Fibroblast of lung (primary cell): ENCODE results near the gene RNF180. TPM values are rescaled to one million over a fixed set of nuclear protein-coding genes. Genes with fewer than 3 reads are reported as not detected.

Experiments
- DNase-seq, 2 donors: peaks; one replicate each; pipeline versions ENCODE4 v3.0.0 to v3.0.0-alpha.2; 2010; ENCODE audit warnings: low read depth in 2 of 2
- H2AFZ ChIP-seq: 2 replicates; pipeline ENCODE4 v1.5.1; 2012; ENCODE audit warnings: low read length, control low read depth, inconsistent platforms
- H3K27ac ChIP-seq: 2 replicates; pipeline ENCODE4 v1.5.1; 2011; ENCODE audit warnings: low read length, control low read depth; ENCODE audit not compliant: insufficient read depth
- H3K27me3 ChIP-seq: 2 replicates; pipeline ENCODE4 v1.5.1; 2011; ENCODE audit warnings: mild to moderate bottlenecking, low read length; ENCODE audit not compliant: control insufficient read depth, insufficient read depth
- H3K36me3 ChIP-seq: 2 replicates; pipeline ENCODE4 v1.5.1; 2011; ENCODE audit warnings: low read length; ENCODE audit not compliant: control insufficient read depth, insufficient read depth
- H3K4me1 ChIP-seq: 2 replicates; pipeline ENCODE4 v1.5.1; 2011; ENCODE audit warnings: low read length; ENCODE audit not compliant: control insufficient read depth, insufficient read depth; ENCODE audit errors: extremely low read depth
- H3K4me2 ChIP-seq: 2 replicates; pipeline ENCODE4 v1.5.1; 2011; ENCODE audit warnings: low read length, control low read depth; ENCODE audit not compliant: insufficient read depth; ENCODE audit errors: extremely low read depth
- H3K4me3 ChIP-seq, 4 experiments: fragments of 200-600 bp in 1 of 4; sonication (generic) in 1 of 4; replicated peaks in 1 of 4; 2 replicates each; pipeline ENCODE4 v1.5.1; 2011 to 2016; ENCODE audit warnings: low read length in 4 of 4, low read depth in 3 of 4, mild to moderate bottlenecking in 3 of 4, control low read depth in 2 of 4, inconsistent platforms in 1 of 4, mixed read lengths in 1 of 4; ENCODE audit not compliant: insufficient read depth in 1 of 4; ENCODE audit errors: control extremely low read depth in 1 of 4
- H3K79me2 ChIP-seq: 2 replicates; pipeline ENCODE4 v1.5.1; 2012; ENCODE audit warnings: mild to moderate bottlenecking, low read length, inconsistent platforms; ENCODE audit not compliant: control insufficient read depth, insufficient read depth
- H3K9ac ChIP-seq: 2 replicates; pipeline ENCODE4 v1.5.1; 2011; ENCODE audit warnings: mild to moderate bottlenecking, low read length, control low read depth; ENCODE audit not compliant: insufficient read depth
- H3K9me3 ChIP-seq: 2 replicates; pipeline ENCODE4 v1.5.1; 2012; ENCODE audit warnings: low read depth, low read length; ENCODE audit not compliant: control insufficient read depth, insufficient read depth
- H4K20me1 ChIP-seq: 2 replicates; pipeline ENCODE4 v1.5.1; 2011; ENCODE audit warnings: low read length; ENCODE audit not compliant: control insufficient read depth, insufficient read depth; ENCODE audit errors: extremely low read depth
- EZH2 ChIP-seq: IDR thresholded peaks from 2 replicates; pipeline ENCODE4 v1.5.1; 2012; ENCODE audit warnings: low read length, control low read depth, mild to moderate bottlenecking; ENCODE audit errors: missing control alignments
- polyA plus RNA-seq, 2 donors: library from polyadenylated mRNA; depleted of rRNA in 1 of 2; stranded (reverse) in 1 of 2; unstranded in 1 of 2; fragments of >200 nt; gene quantifications; 2 replicates each; pipeline ENCODE4 v1.2.1, GENCODE V29; 2011 to 2012; ENCODE audit warnings: missing spikeins in 1 of 2
- total RNA-seq: library from RNA; depleted of rRNA; stranded (reverse); fragments of >200 nt; gene quantifications from 2 replicates; pipeline ENCODE4 v1.2.1, GENCODE V29; 2014
- TF ChIP-seq, protein P1 (sequence below), 2 donors: IDR thresholded peaks in 1 of 2; conservative IDR thresholded peaks in 1 of 2; 1 replicate in 1 of 2; 2 replicates in 1 of 2; pipeline ENCODE4 v1.5.1; 2011 to 2012; ENCODE audit warnings: low read length in 2 of 2, control low read depth in 1 of 2, inconsistent platforms in 1 of 2, low read depth in 1 of 2, mild to moderate bottlenecking in 1 of 2

The RNF180 gene
- total and polyA plus RNA-seq, 2 donors (not counting 1 experiment from before 2014, with no cell fraction given) = 2.3 to 2.6 TPM

DNA sequence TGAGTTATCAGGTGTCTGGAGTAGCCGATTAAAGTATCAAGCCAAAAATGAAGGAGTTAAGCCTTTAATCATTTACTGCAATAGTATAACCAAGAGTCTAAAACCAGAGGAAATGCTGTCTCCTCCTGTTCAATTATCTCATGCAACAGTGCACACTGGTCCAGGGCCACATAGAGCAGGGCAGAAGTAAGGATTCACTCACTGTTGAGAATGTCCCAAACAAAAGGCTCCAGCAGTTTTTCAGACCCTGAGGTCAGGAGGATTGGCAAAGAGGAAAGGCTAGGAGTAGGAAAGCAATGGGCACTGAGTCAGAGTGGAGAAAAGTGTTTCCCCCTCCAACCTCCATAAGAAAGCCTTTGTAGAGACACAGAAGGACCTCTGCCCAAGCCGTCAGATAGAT, 168.2 kb downstream of the RNF180 start:
- Histone ChIP-seq H3K27me3 (no peaks in the 10 kb centered on the region), H3K36me3 (no peaks in the 10 kb centered on the region), H3K4me3 (no peak overlapping the region), H3K9me3 (no peaks in the 10 kb centered on the region), H3K9ac (no peak overlapping the region), H3K27ac (no peak overlapping the region), H3K4me1 (no peaks in the 10 kb centered on the region), H3K4me2 (no peak overlapping the region), H2AFZ (no peak overlapping the region), H3K79me2 (no peaks in the 10 kb centered on the region), H4K20me1 (no peaks in the 10 kb centered on the region)
- TF ChIP-seq, protein P1, sequence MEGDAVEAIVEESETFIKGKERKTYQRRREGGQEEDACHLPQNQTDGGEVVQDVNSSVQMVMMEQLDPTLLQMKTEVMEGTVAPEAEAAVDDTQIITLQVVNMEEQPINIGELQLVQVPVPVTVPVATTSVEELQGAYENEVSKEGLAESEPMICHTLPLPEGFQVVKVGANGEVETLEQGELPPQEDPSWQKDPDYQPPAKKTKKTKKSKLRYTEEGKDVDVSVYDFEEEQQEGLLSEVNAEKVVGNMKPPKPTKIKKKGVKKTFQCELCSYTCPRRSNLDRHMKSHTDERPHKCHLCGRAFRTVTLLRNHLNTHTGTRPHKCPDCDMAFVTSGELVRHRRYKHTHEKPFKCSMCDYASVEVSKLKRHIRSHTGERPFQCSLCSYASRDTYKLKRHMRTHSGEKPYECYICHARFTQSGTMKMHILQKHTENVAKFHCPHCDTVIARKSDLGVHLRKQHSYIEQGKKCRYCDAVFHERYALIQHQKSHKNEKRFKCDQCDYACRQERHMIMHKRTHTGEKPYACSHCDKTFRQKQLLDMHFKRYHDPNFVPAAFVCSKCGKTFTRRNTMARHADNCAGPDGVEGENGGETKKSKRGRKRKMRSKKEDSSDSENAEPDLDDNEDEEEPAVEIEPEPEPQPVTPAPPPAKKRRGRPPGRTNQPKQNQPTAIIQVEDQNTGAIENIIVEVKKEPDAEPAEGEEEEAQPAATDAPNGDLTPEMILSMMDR (conservative IDR thresholded peaks at IDR 0.05 in 1 of 2, IDR thresholded peaks at IDR 0.05 in 1 of 2; ENCODE audit: low read depth in 1 of 2, low read length in 2 of 2) = no peak
- no peak for TF ChIP-seq EZH2
- no peak for DNase-seq

DNA sequence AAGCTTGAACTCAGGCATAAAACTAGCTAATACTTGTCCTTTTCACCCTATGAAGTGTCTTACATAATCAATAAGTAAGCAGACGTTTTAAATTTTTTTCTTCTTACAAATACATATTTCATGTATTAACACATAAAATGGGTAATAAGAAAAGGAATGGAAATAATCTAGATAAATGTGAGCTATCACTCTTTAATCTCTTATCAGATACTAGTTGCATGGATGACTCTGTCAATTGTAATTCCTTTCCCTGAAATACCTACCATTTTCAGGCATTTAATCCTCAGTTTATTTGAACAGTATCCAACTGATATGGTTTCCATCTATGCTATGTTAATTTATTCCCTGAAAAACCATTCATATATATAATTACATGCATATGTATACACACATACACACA, 174.1 kb downstream of the RNF180 start:
- H3K27me3 ChIP-seq = no peaks in the 10 kb centered on the region
- no peaks in the 10 kb centered on the region for H3K36me3 ChIP-seq
- no peak overlapping the region for H3K9ac ChIP-seq
- no peaks in the 10 kb centered on the region for H3K79me2 ChIP-seq
- no peaks in the 10 kb centered on the region for H3K4me1 ChIP-seq
- no peaks in the 10 kb centered on the region for H3K9me3 ChIP-seq
- DNase-seq = peak in 1 of 2 donors; percentile 43
- no peak overlapping the region for H3K4me3 ChIP-seq
- TF ChIP-seq EZH2 = no peak
- TF ChIP-seq, protein P1 (conservative IDR thresholded peaks at IDR 0.05 in 1 of 2, IDR thresholded peaks at IDR 0.05 in 1 of 2; ENCODE audit: low read depth in 1 of 2, low read length in 2 of 2) = no peak
- H3K4me2 ChIP-seq = no peak overlapping the region
- no peaks in the 10 kb centered on the region for H4K20me1 ChIP-seq
- no peak overlapping the region for H3K27ac ChIP-seq
- no peak overlapping the region for H2AFZ ChIP-seq

DNA sequence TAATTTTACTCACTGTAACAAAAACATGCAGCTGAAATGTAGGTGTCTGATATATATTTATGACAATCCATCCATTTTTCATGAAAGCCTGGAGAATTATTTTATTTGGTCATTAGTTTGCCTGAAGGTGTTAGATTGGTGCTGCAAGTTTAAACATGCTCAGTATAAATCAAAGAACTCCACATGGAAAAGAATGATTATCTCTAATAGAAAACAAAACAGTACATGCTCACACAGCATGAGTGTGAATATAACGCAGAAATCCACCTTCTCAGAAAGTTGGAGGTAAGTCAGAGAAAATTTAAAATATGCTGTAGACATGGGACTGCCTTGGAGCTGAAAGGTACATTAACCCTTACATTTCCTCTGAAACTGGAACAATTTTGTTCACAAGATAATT, 174.7 kb downstream of the RNF180 start:
- H4K20me1 ChIP-seq = no peaks in the 10 kb centered on the region

More for the DNA sequence above, 174.7 kb downstream of the RNF180 start:
- Histone ChIP-seq H3K9me3 (no peaks in the 10 kb centered on the region), H3K9ac (no peak overlapping the region), H3K36me3 (no peaks in the 10 kb centered on the region), H2AFZ (no peak overlapping the region), H3K4me1 (no peaks in the 10 kb centered on the region), H3K79me2 (no peaks in the 10 kb centered on the region), H3K27ac (no peak overlapping the region), H3K4me3 (no peak overlapping the region), H3K4me2 (no peak overlapping the region), H3K27me3 (no peaks in the 10 kb centered on the region)
- no peak for DNase-seq
- TF ChIP-seq, protein P1 (conservative IDR thresholded peaks at IDR 0.05 in 1 of 2, IDR thresholded peaks at IDR 0.05 in 1 of 2; ENCODE audit: low read depth in 1 of 2, low read length in 2 of 2) = no peak
- no peak for TF ChIP-seq EZH2
